GM12891 (cell line): ENCODE data around the gene GARS1.
"Not testable (repeated sequence)": the region's sequence is repeated elsewhere in the genome, so short reads cannot be mapped to it uniquely, and the experiment has no call there.

Experiments used
- DNase-seq: peaks from one replicate; pipeline ENCODE4 v3.0.0; 2011; ENCODE audit warnings: low spot score; ENCODE audit not compliant: insufficient read length
- FAIRE-seq: peaks from 2 replicates; lab custom pipeline; 2011; peaks lifted over from hg19 to GRCh38; lab: Jason Lieb, UNC
- PAX5 ChIP-seq: IDR thresholded peaks from 2 replicates; pipeline ENCODE4 v1.6.1; 2011; ENCODE audit warnings: low read length, moderate library complexity, mild to moderate bottlenecking; ENCODE audit not compliant: insufficient read depth, severe bottlenecking
- POLR2A ChIP-seq: IDR thresholded peaks from 2 replicates; pipeline ENCODE4 v1.6.1; 2011; ENCODE audit warnings: low read depth, low read length, control low read depth
- POLR2AphosphoS5 ChIP-seq: IDR thresholded peaks from 2 replicates; pipeline ENCODE4 v1.6.1; 2011; ENCODE audit warnings: low read depth, low read length, control low read depth
- POU2F2 ChIP-seq: IDR thresholded peaks from 2 replicates; pipeline ENCODE4 v1.6.1; 2011; ENCODE audit warnings: low read depth, mild to moderate bottlenecking, control low read depth, low read length, moderate library complexity
- SPI1 ChIP-seq: IDR thresholded peaks from 2 replicates; pipeline ENCODE4 v1.6.1; 2011; ENCODE audit warnings: low read depth, low read length, control low read depth
- TAF1 ChIP-seq: IDR thresholded peaks from 2 replicates; pipeline ENCODE4 v1.6.1; 2011; ENCODE audit warnings: low read depth, low read length, control low read depth

Gene GARS1

DNA sequence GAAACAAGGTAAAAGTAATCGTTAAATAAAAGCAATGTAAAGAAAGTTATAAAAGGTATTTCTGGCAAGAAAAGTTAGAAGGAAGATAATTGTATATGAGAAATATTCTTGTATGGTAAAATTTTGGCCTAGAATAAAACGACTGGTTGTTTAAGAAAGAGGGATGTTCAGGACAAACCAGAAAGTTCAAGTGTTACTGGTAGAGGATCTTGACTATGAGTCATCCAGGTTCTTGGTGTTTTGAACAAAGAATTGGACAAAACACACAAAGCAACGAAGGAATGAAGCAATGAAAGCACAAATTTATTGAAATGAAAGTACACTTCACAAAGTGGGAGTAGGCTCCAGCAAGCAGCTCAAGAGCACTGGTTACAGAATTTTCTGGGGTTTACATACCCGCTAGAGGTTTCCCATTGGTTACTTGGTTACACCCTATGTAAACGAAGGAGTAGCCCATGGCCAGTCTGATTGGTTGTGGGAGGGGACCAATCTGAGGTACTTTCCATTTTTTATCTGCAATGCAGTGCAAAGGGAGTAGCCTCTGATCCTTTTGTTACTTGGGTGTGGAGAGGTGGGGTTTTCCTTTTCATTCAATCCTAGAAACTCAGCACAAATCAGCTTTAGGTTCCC, 22.4 kb upstream of the GARS1 start:
- no peak for FAIRE-seq
- no peak for DNase-seq
- TF ChIP-seq PAX5 (no peak), POU2F2 (no peak), TAF1 (no peak), SPI1 (no peak), POLR2A (no peak), POLR2AphosphoS5 (no peak)

- no peak for FAIRE-seq
- DNase-seq = no peak
- no peak for TF ChIP-seq PAX5
- no peak for TF ChIP-seq POLR2AphosphoS5
- no peak for TF ChIP-seq POLR2A
- no peak for TF ChIP-seq SPI1
- no peak for TF ChIP-seq TAF1
- no peak for TF ChIP-seq POU2F2
Measured at GRCh38 chr7:30575910-30576309, 18.8 kb upstream of the GARS1 start.

GRCh38 chr7:30583181-30583580, 11.5 kb upstream of the GARS1 start:
- no peak for TF ChIP-seq POU2F2
- no peak for TF ChIP-seq POLR2A
- TF ChIP-seq TAF1 = no peak
- TF ChIP-seq SPI1 = no peak
- no peak for TF ChIP-seq PAX5
- DNase-seq (no peak), FAIRE-seq (no peak)

GRCh38 chr7:30584415-30584814, 10.3 kb upstream of the GARS1 start:
- no peak for TF ChIP-seq POU2F2
- no peak for TF ChIP-seq POLR2AphosphoS5
- TF ChIP-seq POLR2A = no peak
- no peak for TF ChIP-seq PAX5
- TF ChIP-seq TAF1 = no peak
- TF ChIP-seq SPI1 = no peak
- DNase-seq (no peak), FAIRE-seq (no peak)

- TF ChIP-seq SPI1 = no peak
- TF ChIP-seq PAX5 = no peak
- no peak for TF ChIP-seq TAF1
- TF ChIP-seq POLR2AphosphoS5 = no peak
- TF ChIP-seq POU2F2 = no peak
- TF ChIP-seq POLR2A = no peak
- FAIRE-seq (no peak), DNase-seq (no peak)
Measured at GRCh38 chr7:30584965-30585364, 9.7 kb upstream of the GARS1 start.

DNA sequence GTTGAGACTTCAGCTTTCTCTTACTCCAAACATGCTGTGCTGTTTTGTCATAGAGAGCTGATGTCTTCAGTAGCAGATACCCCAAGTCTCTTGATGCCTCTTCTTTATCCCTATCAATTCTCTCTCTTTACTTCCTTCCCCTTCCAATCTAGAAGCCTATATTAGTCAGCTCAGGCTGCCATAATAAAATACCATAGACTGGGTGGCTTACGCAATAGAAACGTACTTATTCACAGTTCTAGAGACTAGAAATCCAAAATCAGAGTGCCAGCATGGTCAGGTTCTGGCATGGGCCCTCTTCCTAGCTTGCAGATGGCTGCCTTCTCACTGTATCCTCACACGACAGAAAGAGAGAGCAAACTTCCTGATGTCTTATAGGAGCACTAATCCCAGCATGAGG, 9.0 kb upstream of the GARS1 start:
- TF ChIP-seq POU2F2 = no peak
- no peak for TF ChIP-seq POLR2A
- TF ChIP-seq PAX5 = no peak
- no peak for TF ChIP-seq SPI1
- TF ChIP-seq POLR2AphosphoS5 = no peak
- no peak for TF ChIP-seq TAF1
- no peak for FAIRE-seq
- no peak for DNase-seq

DNA sequence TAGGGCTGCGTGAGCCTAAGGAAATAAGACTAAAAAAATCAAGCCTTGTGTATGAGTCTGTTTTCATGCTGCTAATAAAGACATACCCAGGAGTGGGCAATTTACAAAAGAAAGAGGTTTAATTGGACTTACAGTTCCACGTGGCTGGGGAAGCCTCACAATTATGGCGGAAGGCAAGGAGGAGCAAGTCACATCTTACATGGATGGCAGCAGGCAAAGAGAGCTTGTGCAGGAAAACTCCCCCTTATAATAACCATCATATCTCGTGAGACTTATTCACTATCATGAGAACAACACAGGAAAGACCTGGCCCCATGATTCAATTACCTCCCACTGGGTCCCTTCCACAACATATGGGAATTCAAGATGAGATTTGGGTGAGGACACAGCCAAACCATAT, 7.1 kb upstream of the GARS1 start:
- not testable (repeated sequence) for DNase-seq, FAIRE-seq

GRCh38 chr7:30589111-30589510, 5.6 kb upstream of the GARS1 start:
- FAIRE-seq = peak; percentile 60
- no peak for TF ChIP-seq PAX5
- TF ChIP-seq POLR2AphosphoS5 = no peak
- TF ChIP-seq POU2F2 = no peak
- no peak for TF ChIP-seq POLR2A
- no peak for TF ChIP-seq TAF1
- TF ChIP-seq SPI1 = no peak
- DNase-seq = no peak

DNA sequence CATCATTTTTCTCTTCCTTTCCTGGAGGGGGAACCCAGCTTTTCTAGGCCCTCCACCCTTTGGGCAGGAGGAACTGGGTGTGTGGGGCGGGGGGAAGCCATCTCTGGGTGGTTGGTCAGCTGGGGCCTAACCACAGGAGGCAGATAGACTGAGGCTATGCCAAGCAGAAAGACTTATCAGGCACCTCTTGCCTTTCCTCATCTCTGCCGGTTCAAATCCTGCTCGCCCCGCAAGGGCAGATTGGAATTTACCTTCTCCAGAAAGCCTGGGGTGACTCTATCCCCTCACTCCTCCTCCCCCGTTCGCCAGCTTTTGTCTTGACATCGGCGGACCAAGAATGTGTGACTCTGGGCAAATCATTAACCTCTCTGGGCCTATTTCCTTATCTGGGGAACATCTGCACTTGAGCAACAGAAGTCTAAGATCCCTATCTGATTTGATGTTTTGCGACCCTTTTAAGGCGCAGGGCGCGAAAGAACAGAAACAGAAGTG, 584 bp upstream of the GARS1 start:
- DNase-seq (peak; percentile 19), FAIRE-seq (peak; percentile 68)
- TF ChIP-seq SPI1 (0 out of 2 replicates have a peak, but pooled peaks have one; percentile 38), PAX5 (no peak)

GRCh38 chr7:30595436-30596013, 847 bp downstream of the GARS1 start:
- FAIRE-seq (no peak), DNase-seq (no peak)
- no peak for TF ChIP-seq PAX5
- no peak for TF ChIP-seq SPI1
- no peak for TF ChIP-seq TAF1
